Measurements from ENCODE around the gene TMEM61. TPM values are rescaled to one million over a fixed set of nuclear protein-coding genes. Genes with fewer than 3 reads are reported as not detected.
"Not testable (repeated sequence)": the region's sequence is repeated elsewhere in the genome, so short reads cannot be mapped to it uniquely, and the experiment has no call there.

Gene TMEM61
- total RNA-seq, 1 donor from 2014 or later, result not detected

- DNase-seq (ENCODE audit: low spot score), result no peak
These were observed 20.0 kb downstream of the TMEM61 start for GRCh38 chr1:55000110-55001085.

- DNase-seq (ENCODE audit: low spot score), result no peak
These were observed 20.9 kb downstream of the TMEM61 start for GRCh38 chr1:55001311-55001710.

GRCh38 chr1:55002686-55003085 is 22.3 kb downstream of the TMEM61 start:
- no peak for DNase-seq (ENCODE audit: low spot score)

- DNase-seq (ENCODE audit: low spot score), result no peak
These were observed 25.1 kb downstream of the TMEM61 start for GRCh38 chr1:55005351-55006140.

- no peak for DNase-seq (ENCODE audit: low spot score)
These were observed 26.5 kb downstream of the TMEM61 start for GRCh38 chr1:55006931-55007330.

- DNase-seq (ENCODE audit: low spot score), result no peak
These were observed 27.2 kb downstream of the TMEM61 start for GRCh38 chr1:55007625-55008024.

GRCh38 chr1:55010194-55010886 is 29.9 kb downstream of the TMEM61 start:
- DNase-seq (ENCODE audit: low spot score), result no peak

- no peak for DNase-seq (ENCODE audit: low spot score)
These were observed 30.4 kb downstream of the TMEM61 start for GRCh38 chr1:55010887-55011217.

- DNase-seq (ENCODE audit: low spot score), result no peak
These were observed 32.2 kb downstream of the TMEM61 start for GRCh38 chr1:55012661-55013060.

GRCh38 chr1:55015123-55015522 is 34.7 kb downstream of the TMEM61 start:
- peak; percentile 77 for DNase-seq (ENCODE audit: low spot score)

- peak; percentile 82 for DNase-seq (ENCODE audit: low spot score)
These were observed 35.5 kb downstream of the TMEM61 start for GRCh38 chr1:55015731-55016620.

GRCh38 chr1:55018395-55018794 is 38.0 kb downstream of the TMEM61 start:
- peak; percentile 87 for DNase-seq (ENCODE audit: low spot score)

GRCh38 chr1:55021942-55022546 is 41.6 kb downstream of the TMEM61 start:
- DNase-seq (ENCODE audit: low spot score), result peak; percentile 93

- DNase-seq (ENCODE audit: low spot score), result not testable (repeated sequence)
These were observed 43.7 kb downstream of the TMEM61 start for GRCh38 chr1:55024163-55024562.

- DNase-seq (ENCODE audit: low spot score), result not testable (repeated sequence)
These were observed 46.3 kb downstream of the TMEM61 start for GRCh38 chr1:55026682-55027081.

GRCh38 chr1:55031098-55031497 is 50.7 kb downstream of the TMEM61 start:
- not testable (repeated sequence) for DNase-seq (ENCODE audit: low spot score)

GRCh38 chr1:55033265-55033614 is 52.8 kb downstream of the TMEM61 start:
- no peak for DNase-seq (ENCODE audit: low spot score)

GRCh38 chr1:55034476-55035133 is 54.2 kb downstream of the TMEM61 start:
- no peak for DNase-seq (ENCODE audit: low spot score)

GRCh38 chr1:55035904-55036303 is 55.5 kb downstream of the TMEM61 start:
- DNase-seq (ENCODE audit: low spot score), result no peak

Data from mesenteric fat pad (tissue), 1 donor.